ENCODE data around the gene PTPRE. TPM values are rescaled to one million over a fixed set of nuclear protein-coding genes. Genes with fewer than 3 reads are reported as not detected.

PTPRE gene
- polyA plus RNA-seq, 1 donor (not counting 4 experiments of a cell fraction or from before 2014, with no cell fraction given) = 15.1 TPM

GRCh38 chr10:127952575-127952869, 45.6 kb downstream of the PTPRE start:
- H3K4me2 ChIP-seq (ENCODE audit: control insufficient read depth, extremely low read depth, insufficient read depth, low read depth, low read length) = no peak overlapping the region
- H3K4me1 ChIP-seq (ENCODE audit: control insufficient read depth, extremely low read depth, insufficient read depth, low read length) = peaks cover 5% of the 10 kb centered on the region
- H3K36me3 ChIP-seq (ENCODE audit: control insufficient read depth in 2 of 2, extremely low read depth in 1 of 2, insufficient read depth in 2 of 2, low read length in 2 of 2) = no peaks in the 10 kb centered on the region
- H3K79me2 ChIP-seq (ENCODE audit: control insufficient read depth, insufficient read depth, low read length) = no peaks in the 10 kb centered on the region
- DNase-seq (ENCODE audit: low read depth, low spot score) (no peak), FAIRE-seq (no peak)
- no peak overlapping the region for H3K4me3 ChIP-seq (ENCODE audit: control insufficient read depth in 2 of 3, extremely low read depth in 1 of 3, insufficient read depth in 2 of 3, low read depth in 1 of 3, low read length in 3 of 3)
- H4K20me1 ChIP-seq (ENCODE audit: control insufficient read depth, extremely low read depth, insufficient read depth, low read length) = no peaks in the 10 kb centered on the region
- dilution Hi-C loops (cut with MboI; ENCODE audit: extremely low pct_ligation_motif_present, low sequenced_read_pairs) = no loop called here
- H2AFZ ChIP-seq (ENCODE audit: control insufficient read depth, low read length) = no peak overlapping the region
- H3K9me1 ChIP-seq (ENCODE audit: control insufficient read depth, extremely low read depth, insufficient read depth, low read length) = no peaks in the 10 kb centered on the region
- TF ChIP-seq CTCF (optimal IDR thresholded peaks at IDR 0.05 in 1 of 3, IDR thresholded peaks at IDR 0.05 in 1 of 3, conservative IDR thresholded peaks at IDR 0.05 in 1 of 3; ENCODE audit: extremely low read depth in 1 of 3, insufficient read depth in 2 of 3, low read length in 3 of 3) (no peak), EZH2 (IDR thresholded peaks at IDR 0.05; ENCODE audit: low read length) (no peak)
- no peaks in the 10 kb centered on the region for H3K27me3 ChIP-seq (ENCODE audit: control insufficient read depth, extremely low read depth, insufficient read depth, low read length)
- no peaks in the 10 kb centered on the region for H3K9me3 ChIP-seq (ENCODE audit: control insufficient read depth, low read depth, low read length)
- H3K27ac ChIP-seq (ENCODE audit: control insufficient read depth, insufficient read depth, low read length) = no peak overlapping the region
- no peak overlapping the region for H3K9ac ChIP-seq (ENCODE audit: control insufficient read depth, extremely low read depth, insufficient read depth, low read length)

GRCh38 chr10:127952918-127953317, 46.0 kb downstream of the PTPRE start:
- H3K4me3 ChIP-seq (ENCODE audit: control insufficient read depth in 2 of 3, extremely low read depth in 1 of 3, insufficient read depth in 2 of 3, low read depth in 1 of 3, low read length in 3 of 3) = no peak overlapping the region
- TF ChIP-seq EZH2 (IDR thresholded peaks at IDR 0.05; ENCODE audit: low read length) = no peak
- TF ChIP-seq CTCF (optimal IDR thresholded peaks at IDR 0.05 in 1 of 3, IDR thresholded peaks at IDR 0.05 in 1 of 3, conservative IDR thresholded peaks at IDR 0.05 in 1 of 3; ENCODE audit: extremely low read depth in 1 of 3, insufficient read depth in 2 of 3, low read length in 3 of 3) = no peak
- H3K9me1 ChIP-seq (ENCODE audit: control insufficient read depth, extremely low read depth, insufficient read depth, low read length) = no peaks in the 10 kb centered on the region
- DNase-seq (ENCODE audit: low read depth, low spot score) = no peak
- H3K9me3 ChIP-seq (ENCODE audit: control insufficient read depth, low read depth, low read length) = no peaks in the 10 kb centered on the region
- H3K9ac ChIP-seq (ENCODE audit: control insufficient read depth, extremely low read depth, insufficient read depth, low read length) = no peak overlapping the region
- dilution Hi-C loops (cut with MboI; ENCODE audit: extremely low pct_ligation_motif_present, low sequenced_read_pairs) = no loop called here
- no peak overlapping the region for H3K4me2 ChIP-seq (ENCODE audit: control insufficient read depth, extremely low read depth, insufficient read depth, low read depth, low read length)
- no peak overlapping the region for H2AFZ ChIP-seq (ENCODE audit: control insufficient read depth, low read length)
- no peaks in the 10 kb centered on the region for H3K36me3 ChIP-seq (ENCODE audit: control insufficient read depth in 2 of 2, extremely low read depth in 1 of 2, insufficient read depth in 2 of 2, low read length in 2 of 2)
- H3K4me1 ChIP-seq (ENCODE audit: control insufficient read depth, extremely low read depth, insufficient read depth, low read length) = peaks cover 5% of the 10 kb centered on the region
- H3K27me3 ChIP-seq (ENCODE audit: control insufficient read depth, extremely low read depth, insufficient read depth, low read length) = no peaks in the 10 kb centered on the region
- H4K20me1 ChIP-seq (ENCODE audit: control insufficient read depth, extremely low read depth, insufficient read depth, low read length) = no peaks in the 10 kb centered on the region
- no peaks in the 10 kb centered on the region for H3K79me2 ChIP-seq (ENCODE audit: control insufficient read depth, insufficient read depth, low read length)
- no peak overlapping the region for H3K27ac ChIP-seq (ENCODE audit: control insufficient read depth, insufficient read depth, low read length)
- no peak for FAIRE-seq

All from keratinocyte (primary cell).